M059J (cell line): ENCODE results near the gene ZNF385B. TPM values are rescaled to one million over a fixed set of nuclear protein-coding genes. Genes with fewer than 3 reads are reported as not detected.

Experiments used
- DNase-seq: peaks from one replicate; pipeline ENCODE4 v3.0.0-alpha.2; 2012; ENCODE audit warnings: low read depth
- total RNA-seq: library from RNA; depleted of rRNA; stranded (reverse); fragments of >200 nt; shearing (Covaris generic); gene quantifications from 2 replicates; pipeline ENCODE4 v1.2.3, GENCODE V29; 2014

Gene ZNF385B
- total RNA-seq, 1 experiment from 2014 or later, result 2.4 TPM

- DNase-seq, result no peak
Observed at GRCh38 chr2:179685146-179685545, 176.3 kb downstream of the ZNF385B start.

GRCh38 chr2:179682756-179683155 lies 178.7 kb downstream of the ZNF385B start:
- DNase-seq, result no peak

GRCh38 chr2:179677746-179678505 lies 183.5 kb downstream of the ZNF385B start:
- no peak for DNase-seq

DNA sequence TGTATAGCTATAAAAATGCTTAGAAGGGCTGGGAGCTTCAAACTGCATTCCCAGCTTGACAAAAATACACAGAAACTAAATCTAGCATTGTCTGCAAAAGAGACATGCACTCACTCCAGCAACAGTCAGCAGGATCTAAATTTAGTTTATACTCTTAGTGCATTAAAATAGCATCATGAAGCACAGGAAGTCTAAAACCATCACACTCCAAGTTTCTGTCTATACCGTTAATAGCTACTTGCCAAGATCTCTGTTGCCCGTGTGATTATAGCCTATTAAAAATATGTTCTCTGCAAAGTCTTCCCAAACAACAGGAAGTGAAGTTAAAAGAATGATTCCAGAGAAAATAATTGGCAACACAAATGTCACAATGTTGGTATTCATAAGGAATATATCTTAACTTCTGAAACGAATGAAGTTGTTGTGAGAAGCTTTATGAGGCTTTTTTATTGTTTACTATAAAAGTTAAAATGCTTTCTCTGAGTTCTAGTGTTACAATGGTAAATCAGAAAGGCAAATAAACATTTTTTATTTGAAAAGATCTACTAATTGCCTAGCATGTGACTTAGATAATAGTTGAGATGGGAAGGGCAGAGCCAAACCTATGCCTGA lies 184.2 kb downstream of the ZNF385B start:
- DNase-seq, result no peak

DNA sequence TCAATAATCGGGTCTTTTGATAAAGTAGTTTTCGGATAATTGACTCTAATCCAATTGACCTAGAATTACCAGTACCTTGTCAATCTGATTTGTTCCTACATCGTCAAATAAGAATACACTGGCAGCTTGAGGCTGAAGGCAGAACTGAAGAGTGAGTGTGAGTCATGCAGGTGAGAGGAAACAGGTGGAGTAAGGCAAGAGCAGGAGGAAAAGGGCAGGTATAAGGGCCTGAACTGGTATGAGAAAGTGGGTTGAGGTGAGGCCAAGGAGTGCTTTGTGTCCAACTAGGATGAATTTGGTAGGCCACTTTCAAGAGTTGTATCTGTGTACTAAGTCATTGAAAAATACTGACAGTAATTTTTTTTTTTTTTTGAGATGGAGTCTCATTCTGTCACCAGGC lies 186.0 kb downstream of the ZNF385B start:
- no peak for DNase-seq

DNA sequence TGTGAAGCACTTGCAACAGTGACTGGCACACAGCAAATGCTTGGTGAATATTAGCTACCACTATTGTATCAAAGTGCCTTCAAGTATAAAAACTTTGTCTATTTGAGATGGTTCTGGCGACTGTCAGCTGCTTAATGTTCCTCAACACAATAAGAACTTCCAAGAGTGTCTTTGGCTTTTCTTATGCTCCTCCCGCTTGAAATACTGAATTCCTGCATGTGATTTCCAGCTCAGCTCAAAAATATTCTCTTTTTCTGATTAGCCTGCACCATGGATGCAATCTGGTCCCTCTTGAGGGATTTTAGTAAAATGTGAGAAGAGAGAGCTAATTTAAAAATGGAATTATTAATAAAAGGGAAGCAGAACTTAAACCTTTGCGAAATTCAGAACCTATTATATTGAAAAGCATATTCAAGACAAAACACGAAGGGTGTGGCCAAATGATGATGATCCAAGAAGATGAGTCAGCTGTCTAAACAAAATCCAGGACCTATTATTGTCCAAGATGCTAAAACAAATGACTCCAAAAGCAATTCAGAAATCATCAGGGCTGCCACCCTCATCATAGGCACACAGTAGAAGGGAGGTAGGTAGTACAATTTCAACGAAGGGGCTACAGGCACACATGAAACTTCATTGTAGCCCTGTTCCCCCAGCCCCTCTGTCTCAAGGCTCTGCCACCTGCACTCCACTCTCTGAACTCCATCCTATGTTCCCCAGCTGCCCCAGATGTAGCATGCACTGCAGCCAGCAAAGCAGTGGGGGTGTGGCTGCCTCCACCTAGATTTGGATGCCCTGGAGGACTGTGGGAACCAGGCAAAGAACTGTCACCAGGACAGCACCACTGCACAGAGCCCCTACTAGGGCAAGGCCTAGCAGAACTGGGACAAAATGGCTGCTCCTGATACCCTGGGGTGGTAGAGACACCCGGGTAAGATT lies 190.1 kb downstream of the ZNF385B start:
- DNase-seq, result no peak

DNA sequence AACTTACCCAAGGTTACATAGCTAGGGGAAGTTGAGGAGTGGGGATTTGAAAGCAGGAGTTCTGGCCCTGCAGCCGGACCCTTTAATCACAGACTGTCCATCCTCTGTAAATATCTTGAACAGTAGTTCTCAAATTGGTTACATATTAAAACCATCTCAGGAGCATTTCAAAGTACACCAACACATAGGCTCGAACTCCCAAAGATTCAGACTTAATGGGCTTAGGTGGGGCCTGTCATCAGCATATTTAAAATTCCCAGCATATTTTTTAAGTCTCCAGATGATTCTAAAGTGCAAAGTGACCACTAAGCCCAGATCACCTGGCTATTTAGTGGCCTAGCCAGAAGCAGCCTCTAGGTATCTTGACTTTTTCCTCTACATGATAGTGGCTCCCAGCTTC lies 192.2 kb downstream of the ZNF385B start:
- no peak for DNase-seq

- DNase-seq, result no peak
Observed at GRCh38 chr2:179664972-179665812, 196.2 kb downstream of the ZNF385B start.

- DNase-seq, result no peak
Observed at GRCh38 chr2:179661986-179662385, 199.4 kb downstream of the ZNF385B start.

DNA sequence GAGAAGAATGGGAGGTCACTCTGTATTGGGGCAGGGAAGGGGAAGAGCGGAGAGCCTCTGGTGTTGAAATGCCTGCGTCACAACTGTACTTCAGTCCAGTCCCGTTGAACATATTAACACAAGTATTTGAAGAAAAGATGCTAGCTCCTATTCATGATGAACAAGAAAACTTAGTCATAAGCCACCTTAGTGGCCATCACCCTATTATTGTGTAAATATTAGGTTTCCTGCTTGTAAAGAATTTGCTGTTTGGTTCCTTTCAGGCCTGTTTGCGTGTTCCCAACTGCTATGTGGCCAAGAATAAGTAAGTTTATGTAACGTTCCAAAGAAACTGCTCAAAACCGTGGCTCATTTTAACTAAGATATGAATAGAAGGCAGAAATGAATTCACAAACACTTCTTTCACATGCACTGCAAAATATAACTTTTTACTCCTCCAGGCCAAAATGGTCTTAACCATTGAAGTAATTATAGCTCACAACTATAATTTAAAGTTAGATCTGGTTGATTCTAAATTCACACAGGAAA lies 204.3 kb downstream of the ZNF385B start:
- peak; percentile 4 for DNase-seq

DNA sequence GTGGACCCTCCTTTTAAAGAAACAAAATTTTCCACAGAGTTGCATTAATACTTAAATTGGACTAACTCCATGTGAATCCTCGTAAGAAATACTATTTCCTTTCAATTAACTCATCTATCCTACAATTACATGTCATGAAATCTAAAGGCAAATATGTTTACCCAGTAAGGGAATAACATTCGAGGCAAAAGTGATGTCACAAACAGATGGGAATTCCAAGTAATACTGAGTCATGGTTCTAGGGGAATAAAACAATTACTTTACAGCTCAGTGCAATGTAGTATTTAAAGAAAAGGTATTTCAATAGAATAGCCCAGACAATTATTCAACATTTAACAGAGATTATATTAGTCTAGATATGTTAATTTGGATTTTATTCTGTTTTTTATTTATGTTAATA lies 205.8 kb downstream of the ZNF385B start:
- DNase-seq, result peak; percentile 12

GRCh38 chr2:179654806-179655205 lies 206.6 kb downstream of the ZNF385B start:
- no peak for DNase-seq

- DNase-seq, result no peak
Observed at GRCh38 chr2:179652296-179652695, 209.1 kb downstream of the ZNF385B start.

- DNase-seq, result no peak
Observed at GRCh38 chr2:179650420-179650819, 211.0 kb downstream of the ZNF385B start.

DNA sequence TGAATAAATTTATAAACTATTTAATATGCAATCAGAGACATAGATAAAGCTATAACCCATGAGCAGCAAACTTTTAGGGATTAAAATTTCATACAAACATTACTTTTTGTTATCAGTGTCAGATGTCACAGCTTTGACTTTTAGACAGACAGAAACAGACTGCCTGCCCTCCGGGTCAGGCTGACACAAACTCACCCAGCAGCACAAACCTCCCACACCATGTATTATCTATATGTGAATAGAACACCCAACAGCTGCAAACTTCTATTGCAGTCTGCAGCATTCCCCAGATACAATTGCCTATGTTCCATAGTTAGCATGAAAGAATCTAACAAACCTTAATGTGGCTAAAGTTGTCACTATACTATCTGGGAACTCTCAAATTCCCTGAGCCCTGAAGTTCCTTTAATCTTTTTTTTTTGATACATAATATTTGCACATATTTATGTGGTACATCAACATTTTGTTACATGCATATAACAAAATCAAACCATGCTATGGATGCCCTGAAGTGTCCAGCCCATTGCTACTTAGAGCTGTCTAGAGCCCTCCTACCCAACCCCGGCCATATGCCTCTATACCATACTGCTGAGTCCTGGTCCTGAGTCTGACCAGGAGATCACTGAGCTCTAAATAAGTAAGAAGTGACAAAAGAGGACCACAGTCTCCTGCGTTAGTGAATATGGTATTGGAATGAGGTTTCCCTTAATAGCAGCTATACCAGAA lies 214.4 kb downstream of the ZNF385B start:
- DNase-seq, result no peak

DNA sequence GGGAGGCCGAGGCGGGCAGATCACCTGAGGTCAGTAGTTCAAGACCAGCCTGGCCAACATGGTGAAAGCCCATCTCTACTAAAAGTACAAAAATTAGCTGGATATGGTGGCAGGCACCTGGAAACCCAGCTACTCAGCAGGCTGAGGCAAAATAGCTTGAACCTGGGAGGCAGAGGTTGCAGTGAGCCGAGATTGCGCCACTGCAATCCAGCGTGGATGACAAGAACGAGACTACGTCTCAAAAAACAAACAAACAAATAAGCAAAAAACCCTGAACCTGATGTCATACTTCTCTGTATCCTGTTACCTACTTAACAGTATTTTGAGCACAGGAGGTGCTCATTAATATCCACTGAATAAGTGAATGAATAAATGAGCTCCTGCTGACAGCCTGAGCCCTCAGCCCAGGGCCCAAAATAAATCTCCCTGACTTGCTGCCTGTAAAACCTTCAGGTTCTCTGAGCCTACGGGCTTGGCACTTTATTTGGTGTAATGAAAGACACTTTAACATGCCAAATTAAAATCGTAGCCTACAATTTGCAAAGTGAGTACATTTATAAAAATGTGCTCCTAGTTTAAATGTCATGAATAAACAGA lies 215.1 kb downstream of the ZNF385B start:
- DNase-seq, result no peak

- no peak for DNase-seq
Observed at GRCh38 chr2:179645047-179645446, 216.4 kb downstream of the ZNF385B start.

GRCh38 chr2:179642462-179642861 lies 218.9 kb downstream of the ZNF385B start:
- DNase-seq, result no peak

- DNase-seq, result no peak
Observed at GRCh38 chr2:179636995-179637394, 224.4 kb downstream of the ZNF385B start.
